HL-60 (cell line): ENCODE data around the gene PAPOLG.
A peak's percentile ranks its signal among the peaks of the same experiment; 100 is the strongest.

Experiments
- DNase-seq, 2 experiments: peaks; one replicate each; pipeline ENCODE4 v3.0.0-alpha.2; 2010 to 2020; ENCODE audit warnings: low read depth in 1 of 2, low spot score in 1 of 2
- H3K27ac ChIP-seq: fragments of 250-450 bp; sonication (Bioruptor Pico); replicated peaks from 2 replicates; pipeline ENCODE4 v1.5.1; 2020; ENCODE audit warnings: mild to moderate bottlenecking, moderate library complexity
- H3K27me3 ChIP-seq: fragments of 250-450 bp; sonication (Bioruptor Pico); 2 replicates; pipeline ENCODE4 v1.5.1; 2021; ENCODE audit warnings: mild to moderate bottlenecking, moderate library complexity; ENCODE audit not compliant: insufficient read depth, poor library complexity, severe bottlenecking
- H3K4me3 ChIP-seq: replicated peaks from 2 replicates; pipeline ENCODE4 v1.5.1; 2011; ENCODE audit warnings: mild to moderate bottlenecking, control low read depth, low read length; ENCODE audit not compliant: insufficient read depth
- GABPA ChIP-seq: IDR thresholded peaks from 2 replicates; pipeline ENCODE4 v1.6.1; 2012; ENCODE audit warnings: low read depth
- POLR2AphosphoS5 ChIP-seq: IDR thresholded peaks from 2 replicates; pipeline ENCODE4 v1.6.1; 2012; ENCODE audit warnings: low read depth
- SPI1 ChIP-seq: IDR thresholded peaks from 2 replicates; pipeline ENCODE4 v1.6.1; 2012; ENCODE audit warnings: low read depth, mild to moderate bottlenecking, borderline replicate concordance
- TF ChIP-seq, protein P1 (sequence below): IDR thresholded peaks from 2 replicates; pipeline ENCODE4 v1.6.1; 2012; ENCODE audit warnings: low read depth; ENCODE audit not compliant: insufficient replicate concordance
- TF ChIP-seq, protein P2 (sequence below): IDR thresholded peaks from one replicate; pipeline ENCODE4 v1.5.1; 2011; ENCODE audit warnings: low read length, control low read depth, inconsistent platforms; ENCODE audit not compliant: insufficient read depth

PAPOLG gene

GRCh38 chr2:60832621-60833020 is 76.6 kb downstream of the PAPOLG start:
- no peak overlapping the region for H3K4me3 ChIP-seq
- TF ChIP-seq GABPA (no peak), SPI1 (no peak), POLR2AphosphoS5 (no peak)
- TF ChIP-seq, protein P1, sequence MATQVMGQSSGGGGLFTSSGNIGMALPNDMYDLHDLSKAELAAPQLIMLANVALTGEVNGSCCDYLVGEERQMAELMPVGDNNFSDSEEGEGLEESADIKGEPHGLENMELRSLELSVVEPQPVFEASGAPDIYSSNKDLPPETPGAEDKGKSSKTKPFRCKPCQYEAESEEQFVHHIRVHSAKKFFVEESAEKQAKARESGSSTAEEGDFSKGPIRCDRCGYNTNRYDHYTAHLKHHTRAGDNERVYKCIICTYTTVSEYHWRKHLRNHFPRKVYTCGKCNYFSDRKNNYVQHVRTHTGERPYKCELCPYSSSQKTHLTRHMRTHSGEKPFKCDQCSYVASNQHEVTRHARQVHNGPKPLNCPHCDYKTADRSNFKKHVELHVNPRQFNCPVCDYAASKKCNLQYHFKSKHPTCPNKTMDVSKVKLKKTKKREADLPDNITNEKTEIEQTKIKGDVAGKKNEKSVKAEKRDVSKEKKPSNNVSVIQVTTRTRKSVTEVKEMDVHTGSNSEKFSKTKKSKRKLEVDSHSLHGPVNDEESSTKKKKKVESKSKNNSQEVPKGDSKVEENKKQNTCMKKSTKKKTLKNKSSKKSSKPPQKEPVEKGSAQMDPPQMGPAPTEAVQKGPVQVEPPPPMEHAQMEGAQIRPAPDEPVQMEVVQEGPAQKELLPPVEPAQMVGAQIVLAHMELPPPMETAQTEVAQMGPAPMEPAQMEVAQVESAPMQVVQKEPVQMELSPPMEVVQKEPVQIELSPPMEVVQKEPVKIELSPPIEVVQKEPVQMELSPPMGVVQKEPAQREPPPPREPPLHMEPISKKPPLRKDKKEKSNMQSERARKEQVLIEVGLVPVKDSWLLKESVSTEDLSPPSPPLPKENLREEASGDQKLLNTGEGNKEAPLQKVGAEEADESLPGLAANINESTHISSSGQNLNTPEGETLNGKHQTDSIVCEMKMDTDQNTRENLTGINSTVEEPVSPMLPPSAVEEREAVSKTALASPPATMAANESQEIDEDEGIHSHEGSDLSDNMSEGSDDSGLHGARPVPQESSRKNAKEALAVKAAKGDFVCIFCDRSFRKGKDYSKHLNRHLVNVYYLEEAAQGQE, result no peak
- TF ChIP-seq, protein P2, sequence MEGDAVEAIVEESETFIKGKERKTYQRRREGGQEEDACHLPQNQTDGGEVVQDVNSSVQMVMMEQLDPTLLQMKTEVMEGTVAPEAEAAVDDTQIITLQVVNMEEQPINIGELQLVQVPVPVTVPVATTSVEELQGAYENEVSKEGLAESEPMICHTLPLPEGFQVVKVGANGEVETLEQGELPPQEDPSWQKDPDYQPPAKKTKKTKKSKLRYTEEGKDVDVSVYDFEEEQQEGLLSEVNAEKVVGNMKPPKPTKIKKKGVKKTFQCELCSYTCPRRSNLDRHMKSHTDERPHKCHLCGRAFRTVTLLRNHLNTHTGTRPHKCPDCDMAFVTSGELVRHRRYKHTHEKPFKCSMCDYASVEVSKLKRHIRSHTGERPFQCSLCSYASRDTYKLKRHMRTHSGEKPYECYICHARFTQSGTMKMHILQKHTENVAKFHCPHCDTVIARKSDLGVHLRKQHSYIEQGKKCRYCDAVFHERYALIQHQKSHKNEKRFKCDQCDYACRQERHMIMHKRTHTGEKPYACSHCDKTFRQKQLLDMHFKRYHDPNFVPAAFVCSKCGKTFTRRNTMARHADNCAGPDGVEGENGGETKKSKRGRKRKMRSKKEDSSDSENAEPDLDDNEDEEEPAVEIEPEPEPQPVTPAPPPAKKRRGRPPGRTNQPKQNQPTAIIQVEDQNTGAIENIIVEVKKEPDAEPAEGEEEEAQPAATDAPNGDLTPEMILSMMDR, result no peak
- H3K27me3 ChIP-seq, result no peaks in the 10 kb centered on the region
- DNase-seq, result no peak
- H3K27ac ChIP-seq, result no peak overlapping the region

GRCh38 chr2:60834270-60834717 is 78.2 kb downstream of the PAPOLG start:
- H3K27me3 ChIP-seq, result no peaks in the 10 kb centered on the region
- TF ChIP-seq POLR2AphosphoS5 (no peak), SPI1 (no peak), GABPA (no peak)
- TF ChIP-seq, protein P2, result no peak
- TF ChIP-seq, protein P1, result no peak
- H3K27ac ChIP-seq, result no peak overlapping the region

GRCh38 chr2:60836491-60836890 is 80.4 kb downstream of the PAPOLG start:
- DNase-seq, result peak; percentile 40 to 49
- Histone ChIP-seq H3K27me3 (no peaks in the 10 kb centered on the region), H3K27ac (no peak overlapping the region), H3K4me3 (no peak overlapping the region)
- TF ChIP-seq, protein P1, result no peak
- TF ChIP-seq SPI1 (no peak), GABPA (no peak), POLR2AphosphoS5 (no peak)
- TF ChIP-seq, protein P2, result no peak

More at GRCh38 chr2:60834270-60834717, 78.2 kb downstream of the PAPOLG start:
- H3K4me3 ChIP-seq, result no peak overlapping the region
- DNase-seq, result no peak
